HG03103 (cell line): ENCODE data around the gene GNAL.

Experiments used
- ATAC-seq: cut with Tn5 transposase; IDR thresholded peaks from one replicate; pipeline ENCODE4 v1.9.1; 2021; ENCODE audit warnings: low read depth; ENCODE audit not compliant: unreplicated experiment

Gene GNAL

GRCh38 chr18:11757084-11757590 is 68.1 kb downstream of the GNAL start:
- no peak for ATAC-seq

GRCh38 chr18:11759456-11759855 is 70.4 kb downstream of the GNAL start:
- no peak for ATAC-seq

GRCh38 chr18:11760498-11761167 is 71.6 kb downstream of the GNAL start:
- ATAC-seq = no peak

- no peak for ATAC-seq
Observed at GRCh38 chr18:11761553-11761952, 72.5 kb downstream of the GNAL start.

- no peak for ATAC-seq
Observed at GRCh38 chr18:11762429-11762828, 73.4 kb downstream of the GNAL start.

- ATAC-seq = no peak
Observed at GRCh38 chr18:11767329-11767728, 78.3 kb downstream of the GNAL start.

- no peak for ATAC-seq
Observed at GRCh38 chr18:11767935-11768334, 78.9 kb downstream of the GNAL start.

GRCh38 chr18:11775436-11776174 is 86.5 kb downstream of the GNAL start:
- no peak for ATAC-seq

GRCh38 chr18:11780042-11780441 is 91.0 kb downstream of the GNAL start:
- no peak for ATAC-seq

GRCh38 chr18:11783716-11784331 is 94.8 kb downstream of the GNAL start:
- ATAC-seq = no peak

- no peak for ATAC-seq
Observed at GRCh38 chr18:11784674-11785304, 95.7 kb downstream of the GNAL start.

- ATAC-seq = no peak
Observed at GRCh38 chr18:11785444-11786055, 96.5 kb downstream of the GNAL start.

GRCh38 chr18:11789716-11790510 is 100.8 kb downstream of the GNAL start:
- ATAC-seq = no peak

- no peak for ATAC-seq
Observed at GRCh38 chr18:11791131-11791530, 102.1 kb downstream of the GNAL start.

GRCh38 chr18:11792632-11793031 is 103.6 kb downstream of the GNAL start:
- ATAC-seq = no peak

GRCh38 chr18:11794195-11794594 is 105.1 kb downstream of the GNAL start:
- no peak for ATAC-seq

GRCh38 chr18:11795916-11796315 is 106.9 kb downstream of the GNAL start:
- ATAC-seq = no peak

- no peak for ATAC-seq
Observed at GRCh38 chr18:11798271-11798670, 109.2 kb downstream of the GNAL start.

GRCh38 chr18:11799066-11799465 is 110.0 kb downstream of the GNAL start:
- ATAC-seq = no peak
